H9 (cell line): ENCODE results near the gene CHRND. TPM values are rescaled to one million over a fixed set of nuclear protein-coding genes. Genes with fewer than 3 reads are reported as not detected.
A peak's percentile ranks its signal among the peaks of the same experiment; 100 is the strongest.

ENCODE experiments used
- DNase-seq: peaks from one replicate; pipeline ENCODE4 v3.0.0-alpha.2; 2017
- H2AFZ ChIP-seq: one replicate; pipeline ENCODE4 v1.6.1; 2013; ENCODE audit warnings: mild to moderate bottlenecking, low read length, control low read depth, moderate library complexity
- H2AK5ac ChIP-seq: 2 replicates; pipeline ENCODE4 v1.6.1; 2013; ENCODE audit warnings: low read length, control low read depth, mixed read lengths; ENCODE audit not compliant: insufficient read length
- H2BK120ac ChIP-seq: one replicate; pipeline ENCODE4 v1.6.1; 2013; ENCODE audit warnings: low read depth, mild to moderate bottlenecking, low read length, control low read depth, inconsistent platforms; ENCODE audit not compliant: poor library complexity, severe bottlenecking
- H2BK12ac ChIP-seq: 2 replicates; pipeline ENCODE4 v1.6.1; 2013; ENCODE audit warnings: low read length, control low read depth, mixed read lengths, low read depth; ENCODE audit not compliant: insufficient read length
- H2BK15ac ChIP-seq: 2 replicates; pipeline ENCODE4 v1.6.1; 2013; ENCODE audit warnings: low read depth, low read length, control low read depth
- H2BK20ac ChIP-seq: one replicate; pipeline ENCODE4 v1.6.1; 2013; ENCODE audit warnings: low read depth, mild to moderate bottlenecking, low read length, control low read depth, inconsistent platforms; ENCODE audit not compliant: poor library complexity, severe bottlenecking
- H2BK5ac ChIP-seq: 2 replicates; pipeline ENCODE4 v1.6.1; 2013; ENCODE audit warnings: low read length, control low read depth, mixed read lengths; ENCODE audit not compliant: insufficient read length
- H3K14ac ChIP-seq: 2 replicates; pipeline ENCODE4 v1.6.1; 2013; ENCODE audit warnings: low read length, control low read depth; ENCODE audit not compliant: insufficient read depth
- H3K18ac ChIP-seq: 2 replicates; pipeline ENCODE4 v1.6.1; 2013; ENCODE audit warnings: low read depth, mild to moderate bottlenecking, mixed read lengths, low read length, control low read depth; ENCODE audit not compliant: insufficient read length
- H3K23ac ChIP-seq: 2 replicates; pipeline ENCODE4 v1.6.1; 2013; ENCODE audit warnings: low read length, control low read depth, mixed read lengths, low read depth; ENCODE audit not compliant: insufficient read length
- H3K23me2 ChIP-seq: 2 replicates; pipeline ENCODE4 v1.6.1; 2013; ENCODE audit warnings: low read depth, mild to moderate bottlenecking, mixed read lengths, low read length, control low read depth; ENCODE audit not compliant: insufficient read length, poor library complexity, severe bottlenecking
- H3K27ac ChIP-seq: 2 replicates; pipeline ENCODE4 v1.5.1; 2013; ENCODE audit warnings: low read length, control low read depth, mixed read lengths, low read depth; ENCODE audit not compliant: insufficient read length
- H3K27me3 ChIP-seq: 2 replicates; pipeline ENCODE4 v1.6.1; 2013; ENCODE audit warnings: low read length, control low read depth, inconsistent platforms; ENCODE audit not compliant: insufficient read depth
- H3K4ac ChIP-seq: 2 replicates; pipeline ENCODE4 v1.6.1; 2013; ENCODE audit warnings: low read depth, mild to moderate bottlenecking, control low read depth, inconsistent platforms, low read length, moderate library complexity
- H3K4me1 ChIP-seq: 2 replicates; pipeline ENCODE4 v1.6.1; 2013; ENCODE audit warnings: low read length, control low read depth, inconsistent platforms; ENCODE audit not compliant: insufficient read depth
- H3K4me2 ChIP-seq: 2 replicates; pipeline ENCODE4 v1.6.1; 2013; ENCODE audit warnings: low read length, control low read depth, mixed read lengths; ENCODE audit not compliant: insufficient read length, insufficient read depth
- H3K56ac ChIP-seq: 2 replicates; pipeline ENCODE4 v1.6.1; 2013; ENCODE audit warnings: low read depth, mild to moderate bottlenecking, mixed read lengths, low read length, control low read depth; ENCODE audit not compliant: insufficient read length
- H3K79me1 ChIP-seq: 2 replicates; pipeline ENCODE4 v1.6.1; 2013; ENCODE audit warnings: low read depth, mild to moderate bottlenecking, moderate library complexity, low read length, control low read depth, inconsistent platforms; ENCODE audit not compliant: insufficient read depth, poor library complexity, severe bottlenecking
- H3K79me2 ChIP-seq: 2 replicates; pipeline ENCODE4 v1.6.1; 2013; ENCODE audit warnings: low read length, control low read depth, inconsistent platforms; ENCODE audit not compliant: insufficient read depth
- H3K9ac ChIP-seq: 2 replicates; pipeline ENCODE4 v1.6.1; 2013; ENCODE audit warnings: low read length, control low read depth, mixed read lengths; ENCODE audit not compliant: insufficient read length; ENCODE audit errors: extremely low read depth
- H3K9me3 ChIP-seq: one replicate; pipeline ENCODE4 v1.6.1; 2013; ENCODE audit warnings: low read depth, low read length, inconsistent platforms; ENCODE audit not compliant: control insufficient read depth
- H3T11ph ChIP-seq: one replicate; pipeline ENCODE4 v1.6.1; 2013; ENCODE audit warnings: mild to moderate bottlenecking, low read length, control low read depth, inconsistent platforms
- H4K20me1 ChIP-seq: one replicate; pipeline ENCODE4 v1.6.1; 2013; ENCODE audit not compliant: control insufficient read depth, insufficient read length, insufficient read depth
- H4K5ac ChIP-seq: 2 replicates; pipeline ENCODE4 v1.6.1; 2013; ENCODE audit warnings: low read depth, mild to moderate bottlenecking, mixed read lengths, low read length, control low read depth; ENCODE audit not compliant: insufficient read length
- H4K8ac ChIP-seq: replicated peaks from 2 replicates; pipeline ENCODE4 v1.6.1; 2013; ENCODE audit warnings: low read length, control low read depth, mixed read lengths, low read depth; ENCODE audit not compliant: insufficient read length
- H4K91ac ChIP-seq: 2 replicates; pipeline ENCODE4 v1.6.1; 2013; ENCODE audit warnings: low read depth, mild to moderate bottlenecking, moderate library complexity, mixed read lengths, low read length, control low read depth; ENCODE audit not compliant: insufficient read length
- H3K27ac Mint-ChIP-seq, 3 experiments: 2 replicates in 2 of 3; 3 replicates in 1 of 3; pipeline ENCODE4 v1.8.0; 2020 to 2021; ENCODE audit warnings: mixed read lengths in 3 of 3, mild to moderate bottlenecking in 1 of 3, moderate library complexity in 1 of 3
- H3K27me3 Mint-ChIP-seq: 2 replicates; pipeline ENCODE4 v1.8.0; 2021; ENCODE audit warnings: low read depth, mild to moderate bottlenecking, moderate library complexity, mixed read lengths
- H3K36me3 Mint-ChIP-seq, 3 experiments: 2 replicates in 2 of 3; 3 replicates in 1 of 3; pipeline ENCODE4 v1.8.0; 2020 to 2021; ENCODE audit warnings: low read depth in 3 of 3, mixed read lengths in 3 of 3; ENCODE audit not compliant: insufficient read depth in 1 of 3
- H3K4me1 Mint-ChIP-seq, 2 experiments: 2 replicates each; pipeline ENCODE4 v1.8.0; 2020; ENCODE audit warnings: mixed read lengths in 2 of 2
- H3K4me3 Mint-ChIP-seq, 2 experiments: 2 replicates in 1 of 2; 3 replicates in 1 of 2; pipeline ENCODE4 v1.8.0; 2020 to 2021; ENCODE audit warnings: mild to moderate bottlenecking in 2 of 2, mixed read lengths in 2 of 2, moderate library complexity in 1 of 2
- H3K9me3 Mint-ChIP-seq, 2 experiments: 2 replicates in 1 of 2; 3 replicates in 1 of 2; pipeline ENCODE4 v1.8.0; 2020; ENCODE audit warnings: mild to moderate bottlenecking in 2 of 2, mixed read lengths in 2 of 2, moderate library complexity in 1 of 2
- CTCF ChIP-seq: fragments of 200-600 bp; sonication (generic); conservative IDR thresholded peaks from 3 replicates; pipeline ENCODE4 v1.8.0; 2021; ENCODE audit warnings: antibody characterized with exemption, mild to moderate bottlenecking
- WGBS: extraction: QIAGEN DNeasy Blood & Tissue Kit; methylation state at CpG from one replicate; pipeline ENCODE4 v1.1.7; 2013; ENCODE audit warnings: missing lambda C conversion rate, low lambda C conversion rate, mixed read lengths; ENCODE audit not compliant: insufficient read length; ENCODE audit errors: extremely low coverage; 5-methylcytosine and 5-hydroxymethylcytosine counted together
- total RNA-seq: library from RNA; stranded (reverse); gene quantifications from 2 replicates; pipeline ENCODE4 v1.2.1, GENCODE V29; 2021

CHRND gene
- total RNA-seq, 1 experiment from 2014 or later: not detected

- Histone ChIP-seq H2BK12ac (no peak overlapping the region), H3K18ac (no peak overlapping the region), H4K8ac (no peak overlapping the region), H3K27me3 (peaks cover 17% of the 10 kb centered on the region), H3K27ac (no peak overlapping the region), H3K4me1 (no peaks in the 10 kb centered on the region), H3K4me2 (no peak overlapping the region), H2BK5ac (no peak overlapping the region), H3K9me3 (no peaks in the 10 kb centered on the region), H3K79me1 (no peaks in the 10 kb centered on the region), H3K79me2 (no peaks in the 10 kb centered on the region), H3T11ph (no peak overlapping the region), H3K9ac (no peak overlapping the region), H2BK15ac (no peak overlapping the region), H3K23me2 (peaks cover 5% of the 10 kb centered on the region), H2AFZ (no peak overlapping the region), H4K20me1 (no peaks in the 10 kb centered on the region), H2BK20ac (no peak overlapping the region), H2BK120ac (no peak overlapping the region), H4K5ac (no peak overlapping the region), H4K91ac (no peak overlapping the region), H3K14ac (no peak overlapping the region), H3K56ac (no peak overlapping the region), H3K23ac (no peak overlapping the region), H2AK5ac (no peak overlapping the region), H3K4ac (no peak overlapping the region)
- DNase-seq: peak; percentile 59
- Mint-ChIP-seq H3K4me1 (peaks cover 17 to 51% of the 10 kb centered on the region in 2 experiments), H3K36me3 (no peaks in the 10 kb centered on the region), H3K4me3 (no peak overlapping the region), H3K9me3 (peaks cover 0 to 2% of the 10 kb centered on the region in 2 experiments; a peak in 2 of 5 replicates), H3K27me3 (peaks cover 44% of the 10 kb centered on the region), H3K27ac (no peak overlapping the region)
- WGBS: no CpG with 5 or more reads among the region's 7 CpGs
- TF ChIP-seq CTCF: peak; percentile 59
Observed at GRCh38 chr2:232508251-232508650, 17.7 kb upstream of the CHRND start.
